DMS153 (cell line): ENCODE data around the gene GSTT4.
"Not testable (repeated sequence)": the region's sequence is repeated elsewhere in the genome, so short reads cannot be mapped to it uniquely, and the experiment has no call there.

Experiments used
- DNase-seq: peaks from one replicate; lab custom pipeline; 2025; lab: John Stamatoyannopoulos, UW

GSTT4 gene

GRCh38 chr22:24005201-24005600 is at the start of gene GSTT4:
Gene GSTT4, minus strand, starts transcription at chr22:24005453. Its CDS starts 97 bp downstream, at chr22:24005356.
- no peak for DNase-seq

GRCh38 chr22:24054356-24054755 is 49.1 kb upstream of the GSTT4 start:
- DNase-seq: no peak

- DNase-seq: no peak
Observed at GRCh38 chr22:24053481-24054226, 48.4 kb upstream of the GSTT4 start.

- DNase-seq: no peak
Observed at GRCh38 chr22:24051568-24051967, 46.3 kb upstream of the GSTT4 start.

- DNase-seq: no peak
Observed at GRCh38 chr22:24051028-24051427, 45.8 kb upstream of the GSTT4 start.

- no peak for DNase-seq
Observed at GRCh38 chr22:24049978-24050377, 44.7 kb upstream of the GSTT4 start.

GRCh38 chr22:24049211-24049610 is 44.0 kb upstream of the GSTT4 start:
- no peak for DNase-seq

- DNase-seq: no peak
Observed at GRCh38 chr22:24046024-24046423, 40.8 kb upstream of the GSTT4 start.

GRCh38 chr22:24043958-24044357 is 38.7 kb upstream of the GSTT4 start:
- DNase-seq: no peak

- DNase-seq: not testable (repeated sequence)
Observed at GRCh38 chr22:24043465-24043864, 38.2 kb upstream of the GSTT4 start.

- no peak for DNase-seq
Observed at GRCh38 chr22:24040946-24041345, 35.7 kb upstream of the GSTT4 start.

GRCh38 chr22:24039046-24039445 is 33.8 kb upstream of the GSTT4 start:
- no peak for DNase-seq

- no peak for DNase-seq
Observed at GRCh38 chr22:24037851-24038765, 32.9 kb upstream of the GSTT4 start.

GRCh38 chr22:24035296-24035695 is 30.0 kb upstream of the GSTT4 start:
- no peak for DNase-seq

- DNase-seq: no peak
Observed at GRCh38 chr22:24033731-24034130, 28.5 kb upstream of the GSTT4 start.

- DNase-seq: no peak
Observed at GRCh38 chr22:24030186-24030702, 25.0 kb upstream of the GSTT4 start.

- no peak for DNase-seq
Observed at GRCh38 chr22:24029304-24029703, 24.1 kb upstream of the GSTT4 start.

- no peak for DNase-seq
Observed at GRCh38 chr22:24028533-24028932, 23.3 kb upstream of the GSTT4 start.

GRCh38 chr22:24027991-24028390 is 22.7 kb upstream of the GSTT4 start:
- no peak for DNase-seq

GRCh38 chr22:24027389-24027975 is 22.2 kb upstream of the GSTT4 start:
- no peak for DNase-seq

- DNase-seq: no peak
Observed at GRCh38 chr22:24026733-24027132, 21.5 kb upstream of the GSTT4 start.

GRCh38 chr22:24026056-24026455 is 20.8 kb upstream of the GSTT4 start:
- no peak for DNase-seq

GRCh38 chr22:24025475-24025874 is 20.2 kb upstream of the GSTT4 start:
- DNase-seq: no peak
